ENCODE data around the gene STARD10.

Gene STARD10

GRCh38 chr11:72779495-72780128 lies 14.2 kb downstream of the STARD10 start:
- DNase-seq: no peak

GRCh38 chr11:72778535-72779494 lies 15.0 kb downstream of the STARD10 start:
- DNase-seq: no peak

GRCh38 chr11:72777755-72778278 lies 16.0 kb downstream of the STARD10 start:
- no peak for DNase-seq

- DNase-seq: no peak
Measured at GRCh38 chr11:72776844-72777754, 16.7 kb downstream of the STARD10 start.

- no peak for DNase-seq
Measured at GRCh38 chr11:72776117-72776843, 17.6 kb downstream of the STARD10 start.

GRCh38 chr11:72775288-72776110 lies 18.3 kb downstream of the STARD10 start:
- no peak for DNase-seq

GRCh38 chr11:72774499-72774898 lies 19.3 kb downstream of the STARD10 start:
- no peak for DNase-seq

- no peak for DNase-seq
Measured at GRCh38 chr11:72773696-72774095, 20.2 kb downstream of the STARD10 start.

- no peak for DNase-seq
Measured at GRCh38 chr11:72773291-72773690, 20.6 kb downstream of the STARD10 start.

- DNase-seq: no peak
Measured at GRCh38 chr11:72772059-72772458, 21.8 kb downstream of the STARD10 start.

- DNase-seq: no peak
Measured at GRCh38 chr11:72771507-72771906, 22.3 kb downstream of the STARD10 start.

GRCh38 chr11:72770799-72771198 lies 23.0 kb downstream of the STARD10 start:
- DNase-seq: no peak

- no peak for DNase-seq
Measured at GRCh38 chr11:72769680-72770079, 24.2 kb downstream of the STARD10 start.

- no peak for DNase-seq
Measured at GRCh38 chr11:72768581-72768980, 25.3 kb downstream of the STARD10 start.

- DNase-seq: no peak
Measured at GRCh38 chr11:72767203-72768062, 26.4 kb downstream of the STARD10 start.

GRCh38 chr11:72766152-72766902 lies 27.5 kb downstream of the STARD10 start:
- DNase-seq: no peak

GRCh38 chr11:72764503-72764902 lies 29.3 kb downstream of the STARD10 start:
- peak; percentile 62 for DNase-seq

- DNase-seq: no peak
Measured at GRCh38 chr11:72763823-72764222, 30.0 kb downstream of the STARD10 start.

- no peak for DNase-seq
Measured at GRCh38 chr11:72762641-72763304, 31.1 kb downstream of the STARD10 start.

Measured in NCI-H2029 (cell line).